Panc1 (cell line): Measurements from ENCODE around the gene GRAMD1A. TPM values are rescaled to one million over a fixed set of nuclear protein-coding genes. Genes with fewer than 3 reads are reported as not detected.

Experiments used
- ATAC-seq: fragments of 200-7000 bp; cut with Tn5 transposase; 2 replicates; pipeline ENCODE4 v1.9.1; 2020; ENCODE audit warnings: mild to moderate bottlenecking, moderate library complexity
- BruUV-seq: library from RNA; stranded (reverse); fragments of 400-500 nt; replicated peaks from 2 replicates; lab custom pipeline; 2021; lab: Mats Ljungman, UMichigan
- CTCF ChIA-PET: fragments of 300-600 bp; sonication (Branson Sonifier 250); formaldehyde crosslinking; loops from one replicate; lab custom pipeline; 2022; ENCODE audit warnings: antibody characterized with exemption; lab: Charles Lee
- POLR2A ChIA-PET: fragments of 300-600 bp; sonication (Branson Sonifier 250); formaldehyde crosslinking; loops from one replicate; lab custom pipeline; 2022; ENCODE audit warnings: antibody characterized with exemption; lab: Charles Lee
- DNase-seq: peaks from one replicate; pipeline ENCODE4 v3.0.0-alpha.2; 2010; ENCODE audit warnings: low read depth, low spot score
- H3K27ac ChIP-seq: 2 replicates; pipeline ENCODE4 v1.5.1; 2011; ENCODE audit warnings: mild to moderate bottlenecking, low read length, inconsistent platforms
- H3K27me3 ChIP-seq: fragments of 200-500 bp; sonication (Bioruptor generic); 2 replicates; pipeline ENCODE4 v1.6.0; 2014; ENCODE audit warnings: low read length, inconsistent platforms; ENCODE audit not compliant: control insufficient read depth, insufficient read depth
- H3K36me3 ChIP-seq: fragments of 200-500 bp; sonication (Bioruptor generic); 2 replicates; pipeline ENCODE4 v1.5.1; 2014; ENCODE audit warnings: inconsistent platforms, mild to moderate bottlenecking, low read length, moderate library complexity; ENCODE audit not compliant: control insufficient read depth, insufficient read depth
- H3K4me1 ChIP-seq: 2 replicates; pipeline ENCODE4 v1.5.1; 2011; ENCODE audit warnings: inconsistent platforms, mild to moderate bottlenecking, low read length, moderate library complexity; ENCODE audit not compliant: control insufficient read depth, insufficient read depth
- H3K4me3 ChIP-seq, 2 experiments: 2 replicates each; pipeline ENCODE4 v1.5.1; 2011 to 2012; ENCODE audit warnings: low read depth in 2 of 2, low read length in 2 of 2, mild to moderate bottlenecking in 2 of 2, inconsistent platforms in 1 of 2, moderate library complexity in 1 of 2
- H3K9me3 ChIP-seq: fragments of 200-500 bp; sonication (Bioruptor generic); 2 replicates; pipeline ENCODE4 v1.5.1; 2014; ENCODE audit warnings: low read depth, mild to moderate bottlenecking, inconsistent platforms, low read length, moderate library complexity; ENCODE audit not compliant: control insufficient read depth, insufficient read depth
- POLR2AphosphoS5 ChIP-seq: IDR thresholded peaks from 2 replicates; pipeline ENCODE4 v1.6.1; 2012; ENCODE audit warnings: mild to moderate bottlenecking, low read depth, low read length, moderate library complexity
- SIN3A ChIP-seq: IDR thresholded peaks from 2 replicates; pipeline ENCODE4 v1.6.1; 2012; ENCODE audit warnings: low read depth, mild to moderate bottlenecking, low read length, moderate library complexity, borderline replicate concordance; ENCODE audit not compliant: insufficient read depth
- TCF7L2 ChIP-seq: IDR thresholded peaks from 2 replicates; pipeline ENCODE4 v1.6.1; 2011; ENCODE audit warnings: mild to moderate bottlenecking, low read depth, low read length, inconsistent platforms
- in situ Hi-C: cut with HindIII; loops from 2 replicates; pipeline ENCODE4 v1.10.0; 2016; ENCODE audit warnings: low sequenced_read_pairs, low pct_unique_long_range_greater_than_20kb
- intact Hi-C: fragments of 100-400 bp; cut with micrococcal nuclease; formaldehyde crosslinking; loops from one replicate; pipeline ENCODE4 v1.10.0; 2022; ENCODE audit not compliant: unreplicated experiment
- total RNA-seq: library from RNA; stranded (reverse); gene quantifications from one replicate; pipeline ENCODE4 v1.2.1, GENCODE V29; 2021; ENCODE audit not compliant: unreplicated experiment
- TF ChIP-seq, protein P1 (sequence below), 2 experiments: IDR thresholded peaks; 2 replicates each; pipeline ENCODE4 v1.6.1; 2011 to 2012; ENCODE audit warnings: low read depth in 2 of 2, control low read depth in 1 of 2, low read length in 1 of 2, mild to moderate bottlenecking in 1 of 2, moderate library complexity in 1 of 2; ENCODE audit not compliant: insufficient read depth in 1 of 2
- TF ChIP-seq, protein P2 (sequence below): fragments of 450-650 bp; IDR thresholded peaks from 2 replicates; pipeline ENCODE4 v1.5.1; 2017; ENCODE audit warnings: mild to moderate bottlenecking

Gene GRAMD1A
- total RNA-seq, 1 experiment from 2014 or later, result 69.9 TPM

DNA sequence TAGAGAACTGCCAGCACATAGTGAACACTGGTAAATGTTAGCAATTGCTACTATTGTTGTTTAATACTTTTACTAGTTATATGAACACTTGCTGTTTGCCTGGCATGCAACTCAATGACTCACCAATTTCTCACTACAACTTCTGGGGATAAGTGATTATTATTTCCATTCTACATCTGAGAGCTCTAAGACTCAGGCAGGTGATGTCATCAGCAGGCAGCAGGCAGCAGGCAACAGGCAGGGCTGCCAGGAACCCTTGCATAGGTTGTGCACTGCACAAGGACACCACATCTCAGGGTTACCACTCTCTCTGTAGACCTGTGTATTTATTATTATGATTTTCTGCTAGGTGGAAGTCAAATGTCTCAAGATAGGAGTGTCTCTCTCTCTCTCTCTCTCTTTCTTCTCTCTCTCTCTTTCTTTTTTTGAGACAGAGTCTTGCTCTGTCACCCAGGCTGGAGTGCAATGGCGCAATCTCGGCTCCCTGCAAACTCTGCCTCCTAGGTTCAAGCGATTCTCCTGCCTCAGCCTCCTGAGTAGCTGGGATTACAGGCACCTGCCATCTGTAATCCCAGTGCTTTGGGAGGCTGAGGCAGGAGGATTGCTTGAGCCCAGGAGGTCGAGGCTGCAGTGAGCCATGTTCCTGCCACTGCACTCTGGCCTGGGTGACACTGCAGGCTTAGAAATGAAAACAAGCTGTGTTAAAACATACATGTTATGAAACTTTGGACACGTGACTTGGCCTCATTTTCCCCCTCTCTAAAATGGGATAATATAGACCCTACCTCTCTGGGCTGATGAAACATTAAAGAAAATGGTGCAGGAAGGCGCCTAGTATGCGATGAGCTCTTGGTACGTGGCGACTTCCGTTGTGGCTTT is 64.1 kb downstream of the GRAMD1A start:
- Histone ChIP-seq H3K36me3 (no peaks in the 10 kb centered on the region), H3K27me3 (no peaks in the 10 kb centered on the region), H3K9me3 (no peaks in the 10 kb centered on the region), H3K4me1 (no peaks in the 10 kb centered on the region), H3K27ac (no peak overlapping the region), H3K4me3 (no peak overlapping the region)
- DNase-seq, result peak; percentile 13
- no peak for ATAC-seq
- BruUV-seq, result no TSS peak
- ChIA-PET CTCF (no interaction called here), POLR2A (interaction anchor here (0.5 kb wide), 1 partner anchor 65 kb away, joined by 11 read pairs; no protein-coding TSS in a partner anchor)
- intact Hi-C loops, result no loop called here
- TF ChIP-seq TCF7L2, result no peak
- TF ChIP-seq, protein P1, sequence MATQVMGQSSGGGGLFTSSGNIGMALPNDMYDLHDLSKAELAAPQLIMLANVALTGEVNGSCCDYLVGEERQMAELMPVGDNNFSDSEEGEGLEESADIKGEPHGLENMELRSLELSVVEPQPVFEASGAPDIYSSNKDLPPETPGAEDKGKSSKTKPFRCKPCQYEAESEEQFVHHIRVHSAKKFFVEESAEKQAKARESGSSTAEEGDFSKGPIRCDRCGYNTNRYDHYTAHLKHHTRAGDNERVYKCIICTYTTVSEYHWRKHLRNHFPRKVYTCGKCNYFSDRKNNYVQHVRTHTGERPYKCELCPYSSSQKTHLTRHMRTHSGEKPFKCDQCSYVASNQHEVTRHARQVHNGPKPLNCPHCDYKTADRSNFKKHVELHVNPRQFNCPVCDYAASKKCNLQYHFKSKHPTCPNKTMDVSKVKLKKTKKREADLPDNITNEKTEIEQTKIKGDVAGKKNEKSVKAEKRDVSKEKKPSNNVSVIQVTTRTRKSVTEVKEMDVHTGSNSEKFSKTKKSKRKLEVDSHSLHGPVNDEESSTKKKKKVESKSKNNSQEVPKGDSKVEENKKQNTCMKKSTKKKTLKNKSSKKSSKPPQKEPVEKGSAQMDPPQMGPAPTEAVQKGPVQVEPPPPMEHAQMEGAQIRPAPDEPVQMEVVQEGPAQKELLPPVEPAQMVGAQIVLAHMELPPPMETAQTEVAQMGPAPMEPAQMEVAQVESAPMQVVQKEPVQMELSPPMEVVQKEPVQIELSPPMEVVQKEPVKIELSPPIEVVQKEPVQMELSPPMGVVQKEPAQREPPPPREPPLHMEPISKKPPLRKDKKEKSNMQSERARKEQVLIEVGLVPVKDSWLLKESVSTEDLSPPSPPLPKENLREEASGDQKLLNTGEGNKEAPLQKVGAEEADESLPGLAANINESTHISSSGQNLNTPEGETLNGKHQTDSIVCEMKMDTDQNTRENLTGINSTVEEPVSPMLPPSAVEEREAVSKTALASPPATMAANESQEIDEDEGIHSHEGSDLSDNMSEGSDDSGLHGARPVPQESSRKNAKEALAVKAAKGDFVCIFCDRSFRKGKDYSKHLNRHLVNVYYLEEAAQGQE (IDR thresholded peaks at IDR 0.05; ENCODE audit: insufficient read depth in 1 of 2, low read depth in 2 of 2, low read length in 1 of 2), result no peak
- in situ Hi-C loops, result no loop called here

DNA sequence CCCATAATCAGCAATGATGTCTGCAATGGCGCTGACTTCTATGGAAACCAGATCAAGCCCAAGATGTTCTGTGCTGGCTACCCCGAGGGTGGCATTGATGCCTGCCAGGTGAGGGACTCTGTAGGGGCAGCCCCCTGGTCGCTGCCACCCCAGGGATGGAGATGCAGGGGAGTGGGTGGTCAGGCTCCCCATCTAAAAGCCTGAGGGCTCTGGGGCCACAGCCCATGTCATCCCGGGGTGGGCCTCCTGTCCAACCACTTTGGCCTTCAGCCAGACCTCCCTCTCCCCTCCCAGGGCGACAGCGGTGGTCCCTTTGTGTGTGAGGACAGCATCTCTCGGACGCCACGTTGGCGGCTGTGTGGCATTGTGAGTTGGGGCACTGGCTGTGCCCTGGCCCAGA is 65.5 kb downstream of the GRAMD1A start:
- DNase-seq, result no peak
- in situ Hi-C loops, result no loop called here
- Histone ChIP-seq H3K4me1 (no peaks in the 10 kb centered on the region), H3K27ac (no peak overlapping the region), H3K36me3 (no peaks in the 10 kb centered on the region), H3K9me3 (peaks cover 2% of the 10 kb centered on the region; the same call in 1 of the 2 replicates), H3K4me3 (no peak overlapping the region), H3K27me3 (no peaks in the 10 kb centered on the region)
- CTCF ChIA-PET, result no interaction called here
- no TSS peak for BruUV-seq
- intact Hi-C loops, result loop anchor here (5.0 kb wide), 1 partner anchor 72 kb away; the partner anchor contains the start of genes FXYD1 and LGI4
- no peak for ATAC-seq
- TF ChIP-seq, protein P2, sequence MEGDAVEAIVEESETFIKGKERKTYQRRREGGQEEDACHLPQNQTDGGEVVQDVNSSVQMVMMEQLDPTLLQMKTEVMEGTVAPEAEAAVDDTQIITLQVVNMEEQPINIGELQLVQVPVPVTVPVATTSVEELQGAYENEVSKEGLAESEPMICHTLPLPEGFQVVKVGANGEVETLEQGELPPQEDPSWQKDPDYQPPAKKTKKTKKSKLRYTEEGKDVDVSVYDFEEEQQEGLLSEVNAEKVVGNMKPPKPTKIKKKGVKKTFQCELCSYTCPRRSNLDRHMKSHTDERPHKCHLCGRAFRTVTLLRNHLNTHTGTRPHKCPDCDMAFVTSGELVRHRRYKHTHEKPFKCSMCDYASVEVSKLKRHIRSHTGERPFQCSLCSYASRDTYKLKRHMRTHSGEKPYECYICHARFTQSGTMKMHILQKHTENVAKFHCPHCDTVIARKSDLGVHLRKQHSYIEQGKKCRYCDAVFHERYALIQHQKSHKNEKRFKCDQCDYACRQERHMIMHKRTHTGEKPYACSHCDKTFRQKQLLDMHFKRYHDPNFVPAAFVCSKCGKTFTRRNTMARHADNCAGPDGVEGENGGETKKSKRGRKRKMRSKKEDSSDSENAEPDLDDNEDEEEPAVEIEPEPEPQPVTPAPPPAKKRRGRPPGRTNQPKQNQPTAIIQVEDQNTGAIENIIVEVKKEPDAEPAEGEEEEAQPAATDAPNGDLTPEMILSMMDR, result no peak
- TF ChIP-seq POLR2AphosphoS5 (no peak), TCF7L2 (no peak), SIN3A (no peak)
- TF ChIP-seq, protein P1 (IDR thresholded peaks at IDR 0.05; ENCODE audit: insufficient read depth in 1 of 2, low read depth in 2 of 2, low read length in 1 of 2), result no peak
- POLR2A ChIA-PET, result no interaction called here
